Fibroblast of lung (primary cell): Measurements from ENCODE around the gene LCN9. TPM values are rescaled to one million over a fixed set of nuclear protein-coding genes. Genes with fewer than 3 reads are reported as not detected.
"Not testable (repeated sequence)": the region's sequence is repeated elsewhere in the genome, so short reads cannot be mapped to it uniquely, and the experiment has no call there.

ENCODE experiments used
- DNase-seq, 2 donors: peaks; one replicate each; pipeline versions ENCODE4 v3.0.0 to v3.0.0-alpha.2; 2010; ENCODE audit warnings: low read depth in 2 of 2
- H2AFZ ChIP-seq: 2 replicates; pipeline ENCODE4 v1.5.1; 2012; ENCODE audit warnings: low read length, control low read depth, inconsistent platforms
- H3K27ac ChIP-seq: 2 replicates; pipeline ENCODE4 v1.5.1; 2011; ENCODE audit warnings: low read length, control low read depth; ENCODE audit not compliant: insufficient read depth
- H3K27me3 ChIP-seq: 2 replicates; pipeline ENCODE4 v1.5.1; 2011; ENCODE audit warnings: mild to moderate bottlenecking, low read length; ENCODE audit not compliant: control insufficient read depth, insufficient read depth
- H3K36me3 ChIP-seq: 2 replicates; pipeline ENCODE4 v1.5.1; 2011; ENCODE audit warnings: low read length; ENCODE audit not compliant: control insufficient read depth, insufficient read depth
- H3K4me1 ChIP-seq: 2 replicates; pipeline ENCODE4 v1.5.1; 2011; ENCODE audit warnings: low read length; ENCODE audit not compliant: control insufficient read depth, insufficient read depth; ENCODE audit errors: extremely low read depth
- H3K4me2 ChIP-seq: 2 replicates; pipeline ENCODE4 v1.5.1; 2011; ENCODE audit warnings: low read length, control low read depth; ENCODE audit not compliant: insufficient read depth; ENCODE audit errors: extremely low read depth
- H3K4me3 ChIP-seq, 4 experiments: fragments of 200-600 bp in 1 of 4; sonication (generic) in 1 of 4; replicated peaks in 1 of 4; 2 replicates each; pipeline ENCODE4 v1.5.1; 2011 to 2016; ENCODE audit warnings: low read length in 4 of 4, low read depth in 3 of 4, mild to moderate bottlenecking in 3 of 4, control low read depth in 2 of 4, inconsistent platforms in 1 of 4, mixed read lengths in 1 of 4; ENCODE audit not compliant: insufficient read depth in 1 of 4; ENCODE audit errors: control extremely low read depth in 1 of 4
- H3K79me2 ChIP-seq: 2 replicates; pipeline ENCODE4 v1.5.1; 2012; ENCODE audit warnings: mild to moderate bottlenecking, low read length, inconsistent platforms; ENCODE audit not compliant: control insufficient read depth, insufficient read depth
- H3K9ac ChIP-seq: 2 replicates; pipeline ENCODE4 v1.5.1; 2011; ENCODE audit warnings: mild to moderate bottlenecking, low read length, control low read depth; ENCODE audit not compliant: insufficient read depth
- H3K9me3 ChIP-seq: 2 replicates; pipeline ENCODE4 v1.5.1; 2012; ENCODE audit warnings: low read depth, low read length; ENCODE audit not compliant: control insufficient read depth, insufficient read depth
- H4K20me1 ChIP-seq: 2 replicates; pipeline ENCODE4 v1.5.1; 2011; ENCODE audit warnings: low read length; ENCODE audit not compliant: control insufficient read depth, insufficient read depth; ENCODE audit errors: extremely low read depth
- EZH2 ChIP-seq: IDR thresholded peaks from 2 replicates; pipeline ENCODE4 v1.5.1; 2012; ENCODE audit warnings: low read length, control low read depth, mild to moderate bottlenecking; ENCODE audit errors: missing control alignments
- polyA plus RNA-seq, 2 donors: library from polyadenylated mRNA; depleted of rRNA in 1 of 2; stranded (reverse) in 1 of 2; unstranded in 1 of 2; fragments of >200 nt; gene quantifications; 2 replicates each; pipeline ENCODE4 v1.2.1, GENCODE V29; 2011 to 2012; ENCODE audit warnings: missing spikeins in 1 of 2
- total RNA-seq: library from RNA; depleted of rRNA; stranded (reverse); fragments of >200 nt; gene quantifications from 2 replicates; pipeline ENCODE4 v1.2.1, GENCODE V29; 2014
- TF ChIP-seq, protein P1 (sequence below), 2 donors: IDR thresholded peaks in 1 of 2; conservative IDR thresholded peaks in 1 of 2; 1 replicate in 1 of 2; 2 replicates in 1 of 2; pipeline ENCODE4 v1.5.1; 2011 to 2012; ENCODE audit warnings: low read length in 2 of 2, control low read depth in 1 of 2, inconsistent platforms in 1 of 2, low read depth in 1 of 2, mild to moderate bottlenecking in 1 of 2

Gene LCN9
- total and polyA plus RNA-seq, 2 donors (not counting 1 experiment from before 2014, with no cell fraction given) = not detected

- Histone ChIP-seq H3K4me2 (no peak overlapping the region), H3K27ac (no peak overlapping the region), H3K9me3 (no peaks in the 10 kb centered on the region), H2AFZ (no peak overlapping the region), H4K20me1 (no peaks in the 10 kb centered on the region), H3K4me1 (no peaks in the 10 kb centered on the region), H3K36me3 (no peaks in the 10 kb centered on the region), H3K27me3 (no peaks in the 10 kb centered on the region), H3K4me3 (no peak overlapping the region), H3K9ac (no peak overlapping the region), H3K79me2 (no peaks in the 10 kb centered on the region)
- DNase-seq = no peak
- TF ChIP-seq EZH2 = no peak
- TF ChIP-seq, protein P1, sequence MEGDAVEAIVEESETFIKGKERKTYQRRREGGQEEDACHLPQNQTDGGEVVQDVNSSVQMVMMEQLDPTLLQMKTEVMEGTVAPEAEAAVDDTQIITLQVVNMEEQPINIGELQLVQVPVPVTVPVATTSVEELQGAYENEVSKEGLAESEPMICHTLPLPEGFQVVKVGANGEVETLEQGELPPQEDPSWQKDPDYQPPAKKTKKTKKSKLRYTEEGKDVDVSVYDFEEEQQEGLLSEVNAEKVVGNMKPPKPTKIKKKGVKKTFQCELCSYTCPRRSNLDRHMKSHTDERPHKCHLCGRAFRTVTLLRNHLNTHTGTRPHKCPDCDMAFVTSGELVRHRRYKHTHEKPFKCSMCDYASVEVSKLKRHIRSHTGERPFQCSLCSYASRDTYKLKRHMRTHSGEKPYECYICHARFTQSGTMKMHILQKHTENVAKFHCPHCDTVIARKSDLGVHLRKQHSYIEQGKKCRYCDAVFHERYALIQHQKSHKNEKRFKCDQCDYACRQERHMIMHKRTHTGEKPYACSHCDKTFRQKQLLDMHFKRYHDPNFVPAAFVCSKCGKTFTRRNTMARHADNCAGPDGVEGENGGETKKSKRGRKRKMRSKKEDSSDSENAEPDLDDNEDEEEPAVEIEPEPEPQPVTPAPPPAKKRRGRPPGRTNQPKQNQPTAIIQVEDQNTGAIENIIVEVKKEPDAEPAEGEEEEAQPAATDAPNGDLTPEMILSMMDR (conservative IDR thresholded peaks at IDR 0.05 in 1 of 2, IDR thresholded peaks at IDR 0.05 in 1 of 2; ENCODE audit: low read depth in 1 of 2, low read length in 2 of 2) = no peak
Observed at GRCh38 chr9:135666534-135667462, 3.7 kb downstream of the LCN9 start.

DNA sequence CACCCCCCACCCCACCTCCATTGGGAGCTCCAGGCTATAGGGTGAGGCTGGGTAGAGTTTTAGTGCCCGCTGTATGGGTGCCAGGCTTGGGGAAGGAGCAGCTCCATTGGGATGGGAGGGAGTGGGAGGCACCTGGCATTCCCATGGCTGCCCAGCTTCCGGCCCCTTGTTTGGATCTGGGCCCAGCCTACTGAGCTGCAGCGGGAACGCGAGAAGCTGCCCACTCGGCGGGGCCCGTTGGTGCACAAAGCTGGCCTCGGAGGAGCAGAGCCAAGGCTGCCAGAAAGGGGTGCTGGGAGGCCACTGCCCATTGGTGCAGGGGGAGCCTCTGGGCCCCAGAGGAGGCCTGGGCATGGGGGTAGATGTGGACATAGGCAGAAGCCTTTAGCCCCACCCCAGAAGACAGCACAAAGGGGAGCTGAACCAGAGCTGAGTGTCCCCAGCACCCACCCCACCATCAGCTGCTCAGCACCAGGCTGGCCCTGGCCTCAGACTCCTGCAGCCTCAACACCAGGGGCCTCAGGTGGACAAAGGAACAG, 4.4 kb downstream of the LCN9 start:
- H3K27ac ChIP-seq = no peak overlapping the region
- DNase-seq = no peak
- H3K4me1 ChIP-seq = no peaks in the 10 kb centered on the region
- H3K4me2 ChIP-seq = no peak overlapping the region
- H3K9me3 ChIP-seq = no peaks in the 10 kb centered on the region
- H3K36me3 ChIP-seq = no peaks in the 10 kb centered on the region
- H3K4me3 ChIP-seq = no peak overlapping the region
- H2AFZ ChIP-seq = no peak overlapping the region
- TF ChIP-seq, protein P1 (conservative IDR thresholded peaks at IDR 0.05 in 1 of 2, IDR thresholded peaks at IDR 0.05 in 1 of 2; ENCODE audit: low read depth in 1 of 2, low read length in 2 of 2) = no peak
- no peak for TF ChIP-seq EZH2
- no peaks in the 10 kb centered on the region for H3K27me3 ChIP-seq
- no peak overlapping the region for H3K9ac ChIP-seq
- no peaks in the 10 kb centered on the region for H3K79me2 ChIP-seq
- H4K20me1 ChIP-seq = no peaks in the 10 kb centered on the region

- not testable (repeated sequence) for H3K79me2 ChIP-seq, H3K4me3 ChIP-seq, H2AFZ ChIP-seq, H3K36me3 ChIP-seq, H3K4me1 ChIP-seq, H3K9me3 ChIP-seq, H3K4me2 ChIP-seq, H3K27me3 ChIP-seq, DNase-seq, H3K27ac ChIP-seq, H4K20me1 ChIP-seq, H3K9ac ChIP-seq
Observed at GRCh38 chr9:135669018-135669417, 5.9 kb downstream of the LCN9 start.
